Activated CD8-positive, alpha-beta T cell treated with anti-CD3 and anti-CD28 coated beads, Interleukin-2, amount 10 ng/mL, durations not matched to agents 7 days and 5 days (primary cell): ENCODE results near the gene QPCTL. TPM values are rescaled to one million over a fixed set of nuclear protein-coding genes. Genes with fewer than 3 reads are reported as not detected.

Experiments used
- ATAC-seq: fragments of 150-1000 bp; cut with Tn5 transposase; one replicate; pipeline ENCODE4 v1.10.0; 2021; ENCODE audit warnings: moderate library complexity
- CTCF ChIA-PET: fragments of 350-600 bp; sonication (Branson Sonifier 250); formaldehyde crosslinking; loops from one replicate; lab custom pipeline; 2021; ENCODE audit warnings: antibody characterized with exemption; lab: Charles Lee
- POLR2A ChIA-PET: fragments of 350-600 bp; sonication (Branson Sonifier 250); formaldehyde crosslinking; loops from one replicate; lab custom pipeline; 2021; ENCODE audit warnings: antibody characterized with exemption; lab: Charles Lee
- DNase-seq: peaks from one replicate; pipeline ENCODE4 v3.0.0-alpha.2; 2020
- H3K27ac Mint-ChIP-seq: one replicate; pipeline ENCODE4 v1.8.0; 2021; ENCODE audit warnings: mild to moderate bottlenecking, mixed read lengths
- H3K27me3 Mint-ChIP-seq: one replicate; pipeline ENCODE4 v1.8.0; 2021; ENCODE audit warnings: low read depth, mixed read lengths
- H3K36me3 Mint-ChIP-seq: one replicate; pipeline ENCODE4 v1.8.0; 2021; ENCODE audit warnings: low read depth, mixed read lengths
- H3K4me1 Mint-ChIP-seq: one replicate; pipeline ENCODE4 v1.8.0; 2021; ENCODE audit warnings: low read depth, mixed read lengths
- H3K4me3 Mint-ChIP-seq: one replicate; pipeline ENCODE4 v1.8.0; 2021; ENCODE audit warnings: mild to moderate bottlenecking, mixed read lengths
- H3K9me3 Mint-ChIP-seq: one replicate; pipeline ENCODE4 v1.8.0; 2022; ENCODE audit warnings: mixed read lengths; ENCODE audit not compliant: insufficient read depth
- total RNA-seq, 2 experiments: library from RNA; stranded (reverse); gene quantifications; one replicate each; pipeline ENCODE4 v1.2.3, GENCODE V29; 2021

QPCTL gene
- total RNA-seq, 2 experiments from 2014 or later = 6.7 to 8.0 TPM

DNA sequence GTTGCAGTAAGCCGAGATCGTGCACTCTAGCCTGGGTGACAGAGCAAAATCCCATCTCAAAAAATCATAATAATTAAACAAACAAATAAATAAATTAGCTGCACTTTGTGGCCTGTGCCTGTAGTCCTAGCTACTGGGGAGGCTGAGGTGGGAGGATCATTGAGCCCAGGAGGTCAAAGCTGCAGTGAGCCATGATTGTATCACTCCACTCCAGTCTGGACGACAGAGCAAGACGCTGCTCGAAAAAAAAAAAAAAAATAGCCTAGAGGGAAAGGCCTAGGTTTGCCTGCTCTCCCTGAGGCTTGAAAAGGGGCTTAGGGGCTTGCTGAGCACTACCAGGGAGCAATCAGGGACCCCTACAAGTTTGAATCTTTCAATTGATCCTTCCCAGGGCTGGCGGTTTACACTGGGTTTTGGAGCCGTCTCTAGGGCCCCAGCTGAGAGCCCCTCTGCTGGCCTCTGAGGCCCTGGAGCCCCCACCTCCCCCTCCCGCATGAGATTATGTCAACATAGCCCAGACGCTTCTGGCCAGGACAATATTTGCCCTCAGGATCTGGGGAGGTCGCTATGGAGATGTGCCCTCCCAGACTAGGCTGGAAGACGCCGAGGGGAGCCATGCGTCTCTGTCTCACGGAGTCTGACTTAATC is 34.8 kb upstream of the QPCTL start:
- CTCF ChIA-PET = interaction anchor here (1.6 kb wide), 1 partner anchor 12 kb away, joined by 3 read pairs; no protein-coding TSS in a partner anchor
- peaks cover 12% of the 10 kb centered on the region for H3K27me3 Mint-ChIP-seq

DNA sequence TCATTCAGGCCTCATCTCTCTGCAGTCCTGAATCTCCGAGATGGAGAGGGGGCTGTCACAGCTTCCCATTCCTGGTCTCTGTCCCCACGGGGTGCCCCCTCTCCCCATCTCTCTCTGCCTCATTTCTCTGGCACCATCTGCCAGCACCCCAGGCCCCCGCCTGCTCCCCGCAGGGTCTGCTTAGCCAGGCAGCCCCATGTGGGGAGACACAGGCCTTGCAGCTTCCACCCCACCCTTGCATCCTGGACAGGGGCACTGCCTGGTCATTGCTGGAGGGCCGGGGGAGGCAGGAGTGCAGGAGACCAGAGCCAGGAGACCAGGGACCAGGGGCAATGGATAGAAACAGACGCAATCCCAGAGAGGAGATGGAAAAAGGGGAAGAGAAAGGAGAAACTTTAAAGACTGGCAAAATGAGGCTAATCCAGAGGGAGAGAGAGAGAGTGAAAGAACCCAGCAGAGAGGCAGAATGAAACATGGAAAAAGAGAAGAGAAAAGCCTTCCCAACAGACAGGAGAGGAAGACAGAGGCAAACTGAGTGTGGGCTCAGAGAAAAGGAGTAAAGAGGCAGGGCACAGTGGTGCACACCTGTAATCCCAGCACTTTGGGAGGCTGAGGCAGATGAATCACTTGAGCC is 33.3 kb upstream of the QPCTL start:
- ChIA-PET POLR2A (no interaction called here), CTCF (interaction anchor here (1.6 kb wide), 1 partner anchor 13 kb away, joined by 3 read pairs; no protein-coding TSS in a partner anchor)
- Mint-ChIP-seq H3K4me1 (peaks cover 5% of the 10 kb centered on the region), H3K27me3 (peaks cover 12% of the 10 kb centered on the region), H3K27ac (no peak overlapping the region), H3K9me3 (no peaks in the 10 kb centered on the region), H3K4me3 (no peak overlapping the region), H3K36me3 (no peaks in the 10 kb centered on the region)
- DNase-seq = no peak
- ATAC-seq = no peak

More for the DNA sequence above, 34.8 kb upstream of the QPCTL start:
- H3K4me3 Mint-ChIP-seq = no peak overlapping the region
- H3K4me1 Mint-ChIP-seq = no peaks in the 10 kb centered on the region
- POLR2A ChIA-PET = interaction anchor here (0.8 kb wide), 1 partner anchor 24 kb away, joined by 3 read pairs; no protein-coding TSS in a partner anchor
- DNase-seq = no peak
- H3K9me3 Mint-ChIP-seq = no peaks in the 10 kb centered on the region
- ATAC-seq = no peak
- H3K27ac Mint-ChIP-seq = no peak overlapping the region
- no peaks in the 10 kb centered on the region for H3K36me3 Mint-ChIP-seq

DNA sequence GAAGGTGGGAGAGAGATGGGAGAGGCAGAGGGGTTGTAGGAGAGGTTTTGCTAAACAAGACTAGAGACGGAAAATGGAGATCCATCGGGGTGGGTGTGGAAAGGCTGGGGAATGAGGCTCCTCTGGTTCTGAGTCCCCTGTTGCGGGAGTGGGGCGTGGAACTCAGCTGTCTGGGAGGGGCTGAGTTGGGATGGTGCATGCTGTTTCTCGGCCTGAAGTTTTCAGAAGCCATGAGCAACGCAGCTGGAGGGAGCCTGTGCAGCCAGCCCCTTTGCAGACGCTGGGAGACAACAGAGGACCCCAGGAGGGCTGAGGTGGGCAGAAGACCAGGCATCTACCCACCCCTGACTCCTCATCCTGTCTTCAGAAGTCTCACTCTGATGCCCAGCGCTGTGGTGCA is 31.8 kb upstream of the QPCTL start:
- ChIA-PET POLR2A (no interaction called here), CTCF (interaction anchor here (1.2 to 1.3 kb wide), 2 partner anchors 20 to 182 kb away, joined by 3 read pairs; no protein-coding TSS in a partner anchor)
- DNase-seq (no peak), ATAC-seq (no peak)
- Mint-ChIP-seq H3K4me3 (no peak overlapping the region), H3K36me3 (no peaks in the 10 kb centered on the region), H3K9me3 (no peaks in the 10 kb centered on the region), H3K4me1 (peaks cover 7% of the 10 kb centered on the region), H3K27ac (no peak overlapping the region), H3K27me3 (peaks cover 12% of the 10 kb centered on the region)

DNA sequence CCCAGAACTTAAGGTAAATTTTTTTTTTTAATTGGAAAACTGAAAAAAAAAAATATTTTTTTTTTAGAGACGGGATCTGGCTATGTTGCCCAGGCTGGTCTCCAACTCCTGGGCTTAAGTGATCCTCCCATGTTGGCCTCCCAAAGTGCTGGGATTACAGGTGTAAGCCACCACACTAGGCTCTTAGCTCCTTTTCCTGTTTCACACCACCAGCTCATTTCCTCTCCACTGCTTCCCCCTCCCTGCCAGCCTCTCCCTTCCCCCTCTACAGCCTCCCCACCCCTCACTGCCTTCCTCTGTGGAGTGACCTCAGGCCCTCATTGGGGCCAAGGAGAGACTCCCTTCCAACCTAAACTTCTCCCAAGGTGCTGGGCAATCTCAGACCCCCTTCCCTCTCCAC is 28.7 kb upstream of the QPCTL start:
- peaks cover 21% of the 10 kb centered on the region for H3K4me1 Mint-ChIP-seq
- no peak overlapping the region for H3K4me3 Mint-ChIP-seq
- H3K36me3 Mint-ChIP-seq = no peaks in the 10 kb centered on the region
- peaks cover 9% of the 10 kb centered on the region for H3K27me3 Mint-ChIP-seq
- DNase-seq = no peak
- CTCF ChIA-PET = no interaction called here
- POLR2A ChIA-PET = no interaction called here
- H3K9me3 Mint-ChIP-seq = no peaks in the 10 kb centered on the region
- H3K27ac Mint-ChIP-seq = no peak overlapping the region
- no peak for ATAC-seq

DNA sequence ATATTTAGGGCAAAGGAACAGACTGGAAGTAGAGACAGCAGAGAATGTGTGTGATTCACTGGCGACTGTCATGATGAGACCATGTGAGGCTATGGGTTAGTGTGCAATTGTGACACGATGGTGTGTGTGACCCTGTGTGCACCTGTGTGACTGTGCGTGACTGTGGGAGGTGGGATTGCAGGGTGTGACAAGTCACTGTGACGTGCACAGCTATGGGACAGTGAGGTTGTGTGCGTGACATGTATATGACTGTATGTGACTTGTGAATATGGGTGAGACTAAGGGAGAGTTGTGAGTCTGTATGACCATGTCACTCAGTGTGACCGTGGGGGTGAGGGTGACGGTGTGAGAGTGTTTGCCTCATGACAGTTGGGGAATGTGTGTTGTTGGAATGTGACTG is 27.9 kb upstream of the QPCTL start:
- H3K9me3 Mint-ChIP-seq = no peaks in the 10 kb centered on the region
- ATAC-seq = no peak
- no peak overlapping the region for H3K27ac Mint-ChIP-seq
- no peak for DNase-seq
- peaks cover 28% of the 10 kb centered on the region for H3K4me1 Mint-ChIP-seq
- CTCF ChIA-PET = interaction anchor here (1.3 to 1.5 kb wide), 2 partner anchors 17 to 28 kb away, joined by 5 to 6 read pairs; partner anchors contain the start of gene QPCTL
- POLR2A ChIA-PET = no interaction called here
- H3K36me3 Mint-ChIP-seq = no peaks in the 10 kb centered on the region
- H3K4me3 Mint-ChIP-seq = no peak overlapping the region
- H3K27me3 Mint-ChIP-seq = peaks cover 5% of the 10 kb centered on the region

DNA sequence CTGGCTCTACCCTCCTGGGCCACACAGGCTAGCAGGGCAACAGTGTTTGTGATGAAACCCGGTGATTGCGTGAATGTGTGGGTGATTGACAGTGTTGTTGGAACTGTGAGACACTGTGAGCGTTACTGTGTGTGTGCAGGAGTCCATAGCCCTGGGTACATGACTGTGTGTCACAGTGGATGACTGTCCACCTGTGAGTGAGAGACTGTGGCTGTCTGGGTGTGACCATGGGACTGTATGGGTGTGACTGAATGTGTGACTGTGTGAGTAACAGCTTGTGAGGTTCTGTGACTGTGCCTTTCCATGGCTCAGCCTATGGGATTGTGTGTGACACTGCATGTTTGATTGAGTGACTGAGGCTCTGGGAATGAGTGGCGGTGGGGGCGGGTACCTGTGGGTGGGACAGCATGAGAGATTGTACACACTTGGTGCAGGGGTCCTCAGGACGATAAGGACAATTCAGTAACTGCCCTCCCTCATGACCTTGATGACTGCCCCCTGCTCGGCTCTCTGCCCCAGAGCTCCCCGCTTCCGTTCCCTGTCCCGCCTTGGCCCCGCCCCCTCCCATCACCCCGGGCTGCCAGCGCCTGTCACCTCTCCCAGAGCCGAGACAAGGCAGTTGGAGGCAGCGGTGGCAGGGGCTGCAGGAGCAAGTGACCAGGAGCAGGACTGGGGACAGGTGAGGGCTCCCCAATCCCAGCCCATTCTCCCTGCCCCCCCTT is 24.7 kb upstream of the QPCTL start, which contains the start of gene GIPR:
GIPR (plus strand) TSS at position 602 of the 722 bp plus-strand sequence. CDS start 1,300 bp downstream, outside the sequence.
- Mint-ChIP-seq H3K27me3 (peaks cover 2% of the 10 kb centered on the region), H3K9me3 (no peaks in the 10 kb centered on the region), H3K4me1 (peaks cover 43% of the 10 kb centered on the region), H3K4me3 (peak within 1 kb of the TSS; percentile 85), H3K27ac (peak within 1 kb of the TSS; percentile 73), H3K36me3 (no peaks in the 10 kb centered on the region)
- ChIA-PET POLR2A (interaction anchor here (0.7 to 2.4 kb wide), 3 partner anchors 10 to 124 kb away, joined by 3 to 6 read pairs (median 6); no protein-coding TSS in a partner anchor), CTCF (interaction anchor here (0.8 to 5.2 kb wide), 9 partner anchors 10 to 183 kb away, joined by 3 to 31 read pairs (median 4); partner anchors contain the start of genes QPCTL, SIX5 and SNRPD2)
- ATAC-seq (peak; percentile 62), DNase-seq (peak; percentile 82)

DNA sequence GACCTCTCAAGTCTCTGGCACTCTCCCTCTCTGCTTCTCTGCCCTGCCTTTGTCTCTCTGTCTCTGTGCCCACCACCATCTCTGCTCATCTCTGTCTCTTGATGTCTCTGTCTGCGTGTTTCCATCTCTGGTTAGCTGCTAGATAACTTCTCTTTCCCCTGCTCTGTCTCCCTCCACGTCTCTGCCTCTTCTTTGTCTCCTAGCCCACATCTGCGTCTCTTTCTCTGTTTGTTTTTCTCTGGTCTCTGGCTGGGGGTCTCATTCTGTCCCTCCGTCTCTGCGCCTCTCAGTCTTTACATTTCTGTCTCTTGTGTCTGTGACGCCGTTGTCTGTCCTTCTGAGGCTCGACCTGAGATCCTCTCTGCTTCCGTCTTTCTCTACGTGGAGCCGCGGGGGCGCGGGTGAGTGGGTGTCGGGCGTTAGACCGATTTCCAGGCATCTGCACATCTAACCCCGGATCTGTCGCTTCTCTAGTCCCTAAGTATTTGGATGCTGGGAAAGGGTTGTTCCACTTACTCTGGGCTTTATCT is 24.1 kb upstream of the QPCTL start:
- ChIA-PET CTCF (interaction anchor here (0.9 to 5.2 kb wide), 9 partner anchors 9 to 190 kb away, joined by 3 to 31 read pairs (median 5); partner anchors contain the start of genes QPCTL, SIX5 and SNRPD2), POLR2A (interaction anchor here (0.7 to 2.4 kb wide), 3 partner anchors 9 to 124 kb away, joined by 3 to 6 read pairs (median 6); no protein-coding TSS in a partner anchor)
- Mint-ChIP-seq H3K27ac (peak overlapping the region; percentile 73), H3K9me3 (no peaks in the 10 kb centered on the region), H3K4me3 (peak overlapping the region; percentile 85), H3K36me3 (no peaks in the 10 kb centered on the region), H3K4me1 (peaks cover 43% of the 10 kb centered on the region), H3K27me3 (peaks cover 2% of the 10 kb centered on the region)
- DNase-seq (peak; percentile 38), ATAC-seq (peak; percentile 38)

DNA sequence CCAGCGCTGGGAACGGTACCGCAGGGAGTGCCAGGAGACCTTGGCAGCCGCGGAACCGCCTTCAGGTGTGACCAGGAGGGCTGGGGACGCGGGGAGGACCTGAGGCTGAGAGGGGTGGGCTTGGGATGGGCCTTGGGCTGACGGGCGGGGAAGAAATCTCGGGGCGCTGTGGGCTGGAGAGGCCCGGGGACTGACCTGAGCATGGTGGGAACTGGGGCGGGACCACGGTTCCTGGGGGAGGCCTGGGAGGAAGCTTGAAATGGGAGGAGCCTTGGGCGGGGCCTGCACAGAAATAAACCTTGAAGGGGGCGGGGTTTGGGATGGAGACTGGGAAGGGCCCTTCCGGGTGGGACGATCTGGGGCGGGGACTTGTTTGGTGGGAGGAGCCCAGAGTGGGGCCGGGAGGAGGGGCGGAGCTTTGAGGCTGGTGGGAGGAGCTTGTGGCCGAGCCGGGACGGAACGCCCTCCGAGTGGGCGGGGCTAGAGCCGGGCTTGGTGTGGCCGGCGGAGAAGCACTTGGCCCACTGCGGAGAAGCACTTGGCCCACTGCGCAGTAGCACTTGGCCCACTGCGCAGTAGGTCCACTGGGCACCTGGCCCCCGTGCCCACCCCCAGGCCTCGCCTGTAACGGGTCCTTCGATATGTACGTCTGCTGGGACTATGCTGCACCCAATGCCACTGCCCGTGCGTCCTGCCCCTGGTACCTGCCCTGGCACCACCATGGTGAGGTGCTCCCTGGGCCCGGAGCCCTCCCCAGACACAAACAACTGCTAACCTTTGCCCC is 21.6 kb upstream of the QPCTL start:
- ChIA-PET CTCF (interaction anchor here (0.8 to 5.2 kb wide), 4 partner anchors 10 to 146 kb away, joined by 4 to 31 read pairs (median 10); partner anchors contain the start of genes QPCTL and SNRPD2), POLR2A (interaction anchor here (0.6 to 1.2 kb wide), 3 partner anchors 9 to 232 kb away, joined by 3 to 4 read pairs (median 4); no protein-coding TSS in a partner anchor)
- ATAC-seq (peak; percentile 40), DNase-seq (peak; percentile 81)
- Mint-ChIP-seq H3K27me3 (peaks cover 2% of the 10 kb centered on the region), H3K36me3 (no peaks in the 10 kb centered on the region), H3K4me1 (peaks cover 36% of the 10 kb centered on the region), H3K4me3 (peak overlapping the region; percentile 59), H3K27ac (no peak overlapping the region), H3K9me3 (no peaks in the 10 kb centered on the region)

DNA sequence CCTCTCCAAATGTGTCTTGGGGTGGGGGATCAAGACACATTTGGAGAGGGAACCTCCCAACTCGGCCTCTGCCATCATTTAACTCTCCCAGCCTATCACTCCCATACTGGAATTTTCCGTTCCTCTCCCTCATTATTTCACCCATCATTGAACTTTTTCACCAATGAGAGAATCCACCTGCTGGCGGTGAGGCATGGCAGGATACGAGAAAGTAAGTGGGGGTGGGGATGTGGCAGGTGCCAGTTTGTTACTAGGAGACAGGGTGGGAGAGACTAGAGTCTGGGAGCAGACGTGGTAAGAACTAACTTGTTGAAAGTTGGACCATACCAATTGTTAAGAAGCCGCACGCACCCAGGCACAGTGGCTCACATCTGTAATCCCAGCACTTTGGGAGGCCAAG is 17.5 kb upstream of the QPCTL start:
- Mint-ChIP-seq H3K4me1 (peaks cover 28% of the 10 kb centered on the region), H3K9me3 (no peaks in the 10 kb centered on the region), H3K4me3 (no peak overlapping the region), H3K36me3 (no peaks in the 10 kb centered on the region), H3K27me3 (peaks cover 4% of the 10 kb centered on the region), H3K27ac (no peak overlapping the region)
- ChIA-PET CTCF (interaction anchor here (1.8 to 8.8 kb wide), 2 partner anchors 11 to 17 kb away, joined by 5 to 116 read pairs; partner anchors contain the start of genes QPCTL and SNRPD2), POLR2A (interaction anchor here (0.8 kb wide), 1 partner anchor 29 kb away, joined by 3 read pairs; no protein-coding TSS in a partner anchor)
- ATAC-seq (no peak), DNase-seq (no peak)

DNA sequence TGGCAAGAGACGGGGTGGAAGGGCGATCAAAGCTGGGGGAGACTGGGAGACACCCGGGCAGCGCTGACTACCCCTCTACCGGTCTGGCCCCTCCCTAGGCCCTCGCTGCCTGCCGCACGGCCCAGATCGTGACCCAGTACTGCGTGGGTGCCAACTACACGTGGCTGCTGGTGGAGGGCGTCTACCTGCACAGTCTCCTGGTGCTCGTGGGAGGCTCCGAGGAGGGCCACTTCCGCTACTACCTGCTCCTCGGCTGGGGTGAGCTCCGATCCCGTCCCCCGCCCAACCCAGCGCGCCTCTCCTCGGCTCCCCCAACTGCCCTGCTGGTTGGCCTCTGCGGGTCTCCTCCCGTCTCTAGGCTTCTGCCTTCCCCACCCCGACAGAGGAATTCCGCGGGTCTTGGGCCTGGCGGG is 15.6 kb upstream of the QPCTL start:
- Mint-ChIP-seq H3K27me3 (peaks cover 2% of the 10 kb centered on the region), H3K36me3 (no peaks in the 10 kb centered on the region), H3K4me3 (peak overlapping the region; percentile 60), H3K9me3 (no peaks in the 10 kb centered on the region), H3K4me1 (peaks cover 25% of the 10 kb centered on the region), H3K27ac (peak overlapping the region; percentile 52)
- DNase-seq (peak; percentile 62), ATAC-seq (peak; percentile 38)
- ChIA-PET POLR2A (interaction anchor here (0.8 to 2.4 kb wide), 5 partner anchors 9 to 209 kb away, joined by 3 to 6 read pairs (median 4); partner anchors contain the start of genes FOSB, GIPR and QPCTL), CTCF (interaction anchor here (0.7 to 8.8 kb wide), 7 partner anchors 8 to 237 kb away, joined by 3 to 116 read pairs (median 4); partner anchors contain the start of genes GIPR, QPCTL and SNRPD2)
